ENCODE data around the gene RHBDF2. TPM values are rescaled to one million over a fixed set of nuclear protein-coding genes. Genes with fewer than 3 reads are reported as not detected.

RHBDF2 gene
- total and polyA plus RNA-seq, 8 donors, result 4.6 to 175 (median 21.0) TPM

DNA sequence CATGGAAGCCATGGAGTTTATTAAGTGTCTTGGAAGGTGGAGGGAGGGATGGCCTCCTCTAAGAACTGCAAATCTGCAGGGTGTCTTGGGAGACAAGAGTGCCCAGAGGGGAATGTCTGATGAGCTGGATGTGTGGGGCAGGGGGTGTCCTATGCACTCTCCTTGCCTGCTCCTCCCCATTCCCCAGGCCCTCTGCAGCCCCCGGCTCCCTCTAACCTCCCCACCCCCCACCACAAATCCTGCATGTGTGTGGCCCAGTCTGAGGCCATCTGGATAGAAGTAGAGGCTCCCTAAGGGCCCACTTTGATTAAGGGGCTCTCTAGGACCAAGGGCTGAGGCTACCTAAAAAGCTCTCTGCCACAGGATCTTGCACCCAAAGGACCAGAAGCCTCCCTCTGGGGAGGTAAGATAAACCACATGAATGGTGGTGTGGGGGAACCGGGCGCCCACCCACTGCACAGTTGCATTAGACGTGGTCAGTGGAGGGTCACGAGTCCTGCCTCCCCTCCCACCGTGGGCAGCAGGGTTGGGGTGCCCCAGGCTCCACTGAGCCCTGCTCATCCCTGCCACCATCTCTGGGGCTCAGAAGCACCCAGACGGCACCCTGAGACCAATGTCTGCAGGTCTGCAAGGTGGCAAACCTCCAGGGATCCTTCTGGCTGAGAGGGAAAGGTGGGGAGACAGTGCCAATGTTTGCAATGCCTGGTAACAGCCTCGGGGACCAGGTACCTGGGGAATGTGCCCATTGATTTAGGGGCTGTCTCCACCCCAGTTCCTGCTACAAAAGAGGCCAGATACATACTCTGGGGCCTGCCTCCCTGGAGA is 33.2 kb downstream of the RHBDF2 start:
- H3K9me3 ChIP-seq, result no peaks in the 10 kb centered on the region
- intact Hi-C loops (cut with DNase I; ENCODE audit: low total_unique reads), result loop anchor here (2.0 kb wide), 1 partner anchor 39 kb away; no protein-coding TSS in a partner anchor
- H3K27me3 ChIP-seq, result no peaks in the 10 kb centered on the region
- peaks cover 0 to 11% (median 2%) of the 10 kb centered on the region in 4 donors for H3K4me1 ChIP-seq
- H3K36me3 ChIP-seq, result peaks cover 0 to 30% (median 26%) of the 10 kb centered on the region in 4 donors
- no peak overlapping the region for H3K4me3 ChIP-seq
- no peak overlapping the region for H3K27ac ChIP-seq
- DNase-seq, result no peak
- TF ChIP-seq POLR2A (IDR thresholded peaks at IDR 0.05), result no peak
- TF ChIP-seq POLR2AphosphoS5 (IDR thresholded peaks at IDR 0.05), result no peak
- TF ChIP-seq EP300 (IDR thresholded peaks at IDR 0.05), result no peak
- no peak for TF ChIP-seq CTCF (IDR thresholded peaks at IDR 0.05)
- 64 to 73% (median 69%) methylated on average over 8 of the region's 8 CpGs for WGBS, 5 donors

DNA sequence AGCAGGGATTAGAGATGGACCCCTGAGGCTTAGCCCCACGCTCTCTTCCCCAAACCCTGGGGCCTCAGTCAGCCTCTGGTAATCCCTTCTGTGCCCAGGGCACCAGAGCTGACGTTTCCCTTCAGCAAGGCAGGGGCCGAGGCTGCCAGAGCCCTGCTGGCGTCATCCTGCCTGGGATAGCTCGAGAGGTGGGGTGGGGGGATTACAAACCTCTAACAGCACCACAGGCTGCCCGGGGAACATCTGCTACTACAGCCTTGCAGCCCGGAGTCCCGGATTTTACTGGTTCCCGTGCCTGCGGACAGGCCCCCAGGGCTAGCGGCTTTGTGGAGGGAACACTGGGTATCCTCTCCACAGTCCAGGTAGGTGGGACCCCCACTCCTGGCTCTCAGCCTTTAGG is 33.9 kb downstream of the RHBDF2 start, which contains the start of gene AANAT:
Gene AANAT (plus strand): TSS at position 238 of the 400 bp plus-strand sequence. CDS start 1,144 bp downstream, outside the sequence.
- H3K36me3 ChIP-seq, result peaks cover 0 to 24% (median 20%) of the 10 kb centered on the region in 4 donors
- TF ChIP-seq POLR2A (IDR thresholded peaks at IDR 0.05), result no peak
- TF ChIP-seq POLR2AphosphoS5 (IDR thresholded peaks at IDR 0.05), result no peak
- TF ChIP-seq EP300 (IDR thresholded peaks at IDR 0.05), result no peak
- no peak for TF ChIP-seq CTCF (IDR thresholded peaks at IDR 0.05)
- H3K4me3 ChIP-seq, result no peak within 1 kb of the TSS
- no peaks in the 10 kb centered on the region for H3K27me3 ChIP-seq
- H3K4me1 ChIP-seq, result peaks cover 0 to 11% (median 2%) of the 10 kb centered on the region in 4 donors
- no peaks in the 10 kb centered on the region for H3K9me3 ChIP-seq
- 59 to 74% (median 64%) methylated on average over 8 to 11 of the region's 11 CpGs for WGBS, 5 donors
- intact Hi-C loops (cut with DNase I; ENCODE audit: low total_unique reads), result loop anchor here (2.0 kb wide), 1 partner anchor 39 kb away; no protein-coding TSS in a partner anchor
- DNase-seq, result peak in 1 of 2 donors; percentile 52
- H3K27ac ChIP-seq, result no peak within 1 kb of the TSS

GRCh38 chr17:76466775-76467130 is 34.5 kb downstream of the RHBDF2 start:
- Histone ChIP-seq H3K27me3 (no peaks in the 10 kb centered on the region), H3K27ac (no peak overlapping the region), H3K9me3 (no peaks in the 10 kb centered on the region), H3K4me3 (no peak overlapping the region), H3K36me3 (peaks cover 0 to 18% (median 13%) of the 10 kb centered on the region in 4 donors), H3K4me1 (peaks cover 0 to 11% (median 2%) of the 10 kb centered on the region in 4 donors)
- no peak for DNase-seq
- intact Hi-C loops (cut with DNase I; ENCODE audit: low total_unique reads), result loop anchor here (2.0 kb wide), 1 partner anchor 40 kb away; no protein-coding TSS in a partner anchor
- WGBS, 5 donors, result 74 to 85% (median 81%) methylated on average over 6 of the region's 6 CpGs
- no peak for TF ChIP-seq EP300 (IDR thresholded peaks at IDR 0.05)
- TF ChIP-seq POLR2AphosphoS5 (IDR thresholded peaks at IDR 0.05), result no peak
- no peak for TF ChIP-seq CTCF (IDR thresholded peaks at IDR 0.05)
- no peak for TF ChIP-seq POLR2A (IDR thresholded peaks at IDR 0.05)

DNA sequence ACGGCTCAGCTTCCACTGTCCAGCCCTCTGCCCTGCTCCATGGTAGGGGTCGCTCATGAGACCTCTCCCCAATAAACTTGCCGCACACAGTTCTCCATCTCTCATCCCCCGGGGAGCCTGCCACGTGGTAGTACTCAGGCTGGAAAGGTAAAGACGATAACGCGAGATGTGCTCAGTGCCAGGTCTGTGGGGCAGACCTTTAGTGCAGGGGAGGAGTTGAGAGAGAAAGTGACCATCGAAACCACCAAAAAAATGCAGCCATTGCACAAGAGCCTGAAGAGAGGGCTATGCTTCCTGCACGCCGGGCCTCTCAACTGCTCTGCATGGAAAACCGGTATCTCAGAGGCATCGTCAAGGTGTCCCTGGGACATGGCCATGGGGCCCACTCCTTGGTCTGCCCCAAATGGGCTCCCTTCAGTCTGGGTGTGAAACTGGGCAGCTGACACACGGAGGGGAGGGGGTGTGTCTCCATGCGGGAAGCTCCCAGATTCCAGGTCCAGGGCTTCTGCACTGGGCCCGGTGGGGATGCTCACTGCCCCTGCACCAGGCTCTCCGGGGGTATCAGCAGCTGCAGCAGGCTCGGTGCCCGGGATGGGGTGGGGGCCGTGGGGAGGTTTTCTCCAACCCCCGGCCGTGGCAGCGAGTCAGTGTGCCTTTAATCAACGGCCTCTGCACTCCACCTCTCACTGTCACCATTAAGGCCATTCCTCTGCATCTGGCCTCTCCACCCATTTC is 38.5 kb downstream of the RHBDF2 start:
- WGBS, 5 donors, result 78 to 87% (median 82%) methylated on average over 22 to 24 of the region's 24 CpGs
- TF ChIP-seq CTCF (IDR thresholded peaks at IDR 0.05) (no peak), POLR2A (IDR thresholded peaks at IDR 0.05) (no peak), EP300 (IDR thresholded peaks at IDR 0.05) (no peak), POLR2AphosphoS5 (IDR thresholded peaks at IDR 0.05) (no peak)
- intact Hi-C loops (cut with DNase I; ENCODE audit: low total_unique reads), result loop anchor here (5.0 kb wide), 1 partner anchor 50 kb away; no protein-coding TSS in a partner anchor
- Histone ChIP-seq H3K4me1 (peaks cover 0 to 11% (median 2%) of the 10 kb centered on the region in 4 donors), H3K27me3 (no peaks in the 10 kb centered on the region), H3K36me3 (no peaks in the 10 kb centered on the region), H3K4me3 (no peak overlapping the region), H3K27ac (no peak overlapping the region), H3K9me3 (no peaks in the 10 kb centered on the region)
- DNase-seq, result no peak

Data from stomach (tissue), 9 donors.